ENCODE measurements around the gene LTA4H.

DNA sequence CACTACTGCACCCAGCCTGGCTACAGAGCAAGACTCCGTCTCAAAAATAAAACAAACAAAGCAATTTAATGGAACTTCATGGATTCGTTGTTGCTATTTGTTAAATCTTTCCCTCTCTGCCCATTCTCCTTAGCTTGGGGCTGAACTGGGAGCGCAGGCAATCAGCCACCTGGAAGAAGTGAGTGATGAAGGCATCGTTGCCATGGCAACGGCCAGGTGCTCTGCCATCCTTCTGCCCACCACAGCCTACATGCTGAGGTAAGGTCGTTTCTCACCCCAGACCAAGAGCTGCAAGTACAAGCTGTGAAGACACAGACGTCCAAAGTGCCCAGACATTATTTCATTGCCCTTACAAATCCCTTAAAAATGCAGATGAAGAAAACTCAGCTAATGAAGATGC, 73.2 kb downstream of the LTA4H start:
- TF ChIP-seq POLR2A (IDR thresholded peaks at IDR 0.05; ENCODE audit: low read length), result no peak
- no peak for TF ChIP-seq GATA1 (IDR thresholded peaks at IDR 0.05; ENCODE audit: low read depth, low read length)
